GM12878 (cell line): ENCODE data around the gene PPP1R11. TPM values are rescaled to one million over a fixed set of nuclear protein-coding genes. Genes with fewer than 3 reads are reported as not detected.

Experiments
- ATAC-seq: fragments of 200-7000 bp; cut with Tn5 transposase; 3 replicates; pipeline ENCODE4 v1.9.1; 2020; ENCODE audit warnings: mild to moderate bottlenecking, moderate library complexity
- BruUV-seq: library from RNA; stranded (reverse); fragments of 400-500 nt; replicated peaks from 2 replicates; lab custom pipeline; 2021; lab: Mats Ljungman, UMichigan
- CTCF ChIA-PET: fragments of 300-600 bp; sonication (Branson Sonifier 250); formaldehyde crosslinking; extraction: SDS; loops from one replicate; lab custom pipeline; 2021; ENCODE audit warnings: inconsistent platforms; lab: Yijun Ruan, JAX
- POLR2A ChIA-PET: fragments of 350-600 bp; formaldehyde crosslinking; extraction: SDS; loops from one replicate; lab custom pipeline; 2021; ENCODE audit warnings: inconsistent platforms; lab: Charles Lee
- RAD21 ChIA-PET: fragments of 300-600 bp; sonication (Branson Sonifier 250); formaldehyde crosslinking; loops from one replicate; lab custom pipeline; 2023; ENCODE audit warnings: antibody characterized with exemption; ENCODE audit not compliant: unreplicated experiment; lab: Charles Lee
- SMC1A ChIA-PET: fragments of 300-600 bp; sonication (Branson Sonifier 250); formaldehyde crosslinking; loops from one replicate; lab custom pipeline; 2023; ENCODE audit not compliant: unreplicated experiment, uncharacterized antibody; lab: Charles Lee
- DNase-seq: peaks from one replicate; pipeline ENCODE4 v3.0.0-alpha.2; 2011; ENCODE audit warnings: low read depth, low spot score
- FAIRE-seq: peaks from 3 replicates; lab custom pipeline; 2011; peaks lifted over from hg19 to GRCh38; lab: Jason Lieb, UNC
- H2AFZ ChIP-seq: 2 replicates; pipeline ENCODE4 v1.6.0; 2011; ENCODE audit warnings: low read depth, low read length, control low read depth; ENCODE audit not compliant: control insufficient read depth
- H3K27ac ChIP-seq: 2 replicates; pipeline ENCODE4 v1.5.1; 2011; ENCODE audit warnings: control low read depth; ENCODE audit not compliant: control insufficient read depth, insufficient read depth
- H3K27me3 ChIP-seq, 2 experiments: replicated peaks in 1 of 2; 2 replicates each; pipeline versions ENCODE4 v1.6.0 to v1.6.1; 2011; ENCODE audit warnings: low read length in 1 of 2; ENCODE audit not compliant: control insufficient read depth in 2 of 2, insufficient read depth in 2 of 2
- H3K36me3 ChIP-seq, 2 experiments: 2 replicates each; pipeline ENCODE4 v1.5.1; 2011; ENCODE audit warnings: low read length in 1 of 2; ENCODE audit not compliant: control insufficient read depth in 2 of 2, insufficient read depth in 2 of 2
- H3K4me1 ChIP-seq: 2 replicates; pipeline ENCODE4 v1.6.1; 2011; ENCODE audit warnings: mild to moderate bottlenecking, low read length, moderate library complexity, mixed read lengths; ENCODE audit not compliant: control insufficient read depth, insufficient read depth
- H3K4me2 ChIP-seq: 2 replicates; pipeline ENCODE4 v1.6.0; 2011; ENCODE audit warnings: control low read depth; ENCODE audit not compliant: control insufficient read depth, insufficient read depth
- H3K4me3 ChIP-seq: fragments of 200-600 bp; sonication (generic); 2 replicates; pipeline ENCODE4 v1.5.1; 2016
- H3K79me2 ChIP-seq: 2 replicates; pipeline ENCODE4 v1.6.0; 2011; ENCODE audit warnings: low read length; ENCODE audit not compliant: control insufficient read depth, insufficient read depth
- H3K9ac ChIP-seq: 2 replicates; pipeline ENCODE4 v1.8.0; 2011; ENCODE audit warnings: low read length, control low read depth, mixed read lengths; ENCODE audit not compliant: control insufficient read depth, insufficient read depth
- H3K9me3 ChIP-seq: replicated peaks from 3 replicates; pipeline ENCODE4 v1.5.1; 2011; ENCODE audit warnings: mild to moderate bottlenecking, low read length; ENCODE audit not compliant: control insufficient read depth, insufficient read depth
- H4K20me1 ChIP-seq: 2 replicates; pipeline ENCODE4 v1.6.0; 2011; ENCODE audit not compliant: control insufficient read depth, insufficient read depth
- BCL11A ChIP-seq: IDR thresholded peaks from 2 replicates; pipeline ENCODE4 v1.6.1; 2011; ENCODE audit warnings: low read depth, low read length
- CUX1 ChIP-seq: IDR thresholded peaks from 2 replicates; pipeline ENCODE4 v1.6.1; 2012; ENCODE audit warnings: improper control_type of control experiment, low read depth, low read length; ENCODE audit not compliant: insufficient replicate concordance
- DPF2 ChIP-seq: fragments of 450-650 bp; IDR thresholded peaks from 2 replicates; pipeline ENCODE4 v1.6.1; 2017; ENCODE audit warnings: mild to moderate bottlenecking
- HDGF ChIP-seq: fragments of 450-650 bp; IDR thresholded peaks from 2 replicates; pipeline ENCODE4 v1.6.1; 2016; ENCODE audit warnings: antibody characterized with exemption
- IRF5 ChIP-seq: fragments of 450-650 bp; IDR thresholded peaks from 2 replicates; pipeline ENCODE4 v1.6.1; 2017; ENCODE audit warnings: borderline replicate concordance
- JUND ChIP-seq: IDR thresholded peaks from 2 replicates; pipeline ENCODE4 v1.6.1; 2012; ENCODE audit warnings: low read depth, mild to moderate bottlenecking, low read length, improper control_type of control experiment, moderate library complexity
- MTA3 ChIP-seq: IDR thresholded peaks from 2 replicates; pipeline ENCODE4 v1.6.1; 2012; ENCODE audit warnings: low read length, inconsistent platforms, borderline replicate concordance
- MXI1 ChIP-seq: fragments of 150-350 bp; IDR thresholded peaks from 2 replicates; pipeline ENCODE4 v1.6.1; 2011; ENCODE audit warnings: low read depth, mild to moderate bottlenecking, inconsistent platforms, low read length, improper control_type of control experiment
- NFXL1 ChIP-seq: fragments of 450-650 bp; IDR thresholded peaks from 2 replicates; pipeline ENCODE4 v1.6.1; 2017; ENCODE audit warnings: antibody characterized with exemption, mild to moderate bottlenecking, borderline replicate concordance
- NR2C1 ChIP-seq: fragments of 450-650 bp; IDR thresholded peaks from 2 replicates; pipeline ENCODE4 v1.6.1; 2017; ENCODE audit warnings: antibody characterized with exemption, mild to moderate bottlenecking, moderate library complexity
- POU2F2 ChIP-seq: IDR thresholded peaks from 3 replicates; pipeline ENCODE4 v1.6.1; 2011; ENCODE audit warnings: low read depth, mild to moderate bottlenecking, low read length, borderline replicate concordance
- SREBF1 ChIP-seq: IDR thresholded peaks from 2 replicates; pipeline ENCODE4 v1.6.1; 2012; ENCODE audit warnings: mild to moderate bottlenecking, low read length
- SUZ12 ChIP-seq: fragments of 200-600 bp; sonication (generic); IDR thresholded peaks from one replicate; pipeline ENCODE4 v1.6.1; 2018; ENCODE audit warnings: antibody characterized with exemption, mild to moderate bottlenecking; ENCODE audit not compliant: unreplicated experiment
- YBX1 ChIP-seq: fragments of 450-650 bp; IDR thresholded peaks from 2 replicates; pipeline ENCODE4 v1.6.1; 2016; ENCODE audit warnings: antibody characterized with exemption
- ZBTB33 ChIP-seq: fragments of 450-650 bp; IDR thresholded peaks from 2 replicates; pipeline ENCODE4 v1.6.1; 2017; ENCODE audit warnings: mild to moderate bottlenecking
- ZNF217 ChIP-seq: fragments of 450-650 bp; IDR thresholded peaks from 2 replicates; pipeline ENCODE4 v1.6.1; 2017; ENCODE audit warnings: antibody characterized with exemption, mild to moderate bottlenecking
- ZNF274 ChIP-seq: IDR thresholded peaks from one replicate; pipeline ENCODE4 v1.8.0; 2011; ENCODE audit not compliant: insufficient read length, insufficient read depth
- WGBS: methylation state at CpG from one replicate; pipeline ENCODE4 v1.1.6; 2016; ENCODE audit warnings: low lambda C conversion rate; ENCODE audit not compliant: insufficient replicate concordance, insufficient coverage; ENCODE audit errors: missing lambda C conversion rate; 5-methylcytosine and 5-hydroxymethylcytosine counted together
- in situ Hi-C: fragments of 300-500 bp; cut with MboI; formaldehyde crosslinking; loops from 9 replicates; pipeline ENCODE4 v1.14.3; 2018; ENCODE audit warnings: mixed read lengths
- intact Hi-C: fragments of 100-400 bp; cut with micrococcal nuclease; formaldehyde crosslinking; loops from one replicate; pipeline ENCODE4 v1.14.2; 2022; ENCODE audit not compliant: unreplicated experiment
- polyA plus RNA-seq, 11 experiments: library from polyadenylated mRNA; depleted of rRNA in 4 of 11; unstranded in 6 of 11; stranded (reverse) in 5 of 11; fragments of >200 nt; fragmentation: Nextera tagmentation in 4 of 11; fragmentation: Illumina TruSeq in 1 of 11; extraction: Ambion mirVana in 4 of 11; extraction: Trizol in 1 of 11; gene quantifications; 1 replicate in 1 of 11; 2 replicates in 10 of 11; pipeline versions ENCODE4 v1.2.1 to v1.2.3, GENCODE V29; 2011 to 2016; ENCODE audit warnings: inconsistent platforms in 2 of 11, missing spikeins in 2 of 11, low read depth in 1 of 11
- total RNA-seq, 4 experiments: library from RNA; depleted of rRNA in 3 of 4; stranded (reverse); fragments of >200 nt in 3 of 4; fragmentation: Illumina TruSeq in 1 of 4; extraction: Trizol in 1 of 4; gene quantifications; 2 replicates each; pipeline versions ENCODE4 v1.2.1 to v1.2.3, GENCODE V29; 2013 to 2021

Gene PPP1R11
- total and polyA plus RNA-seq, 10 of the 15 experiments (the other 5 are each of a cell fraction or from before 2014, with no cell fraction given): 12.6 to 56.1 (median 33.5) TPM

- in situ Hi-C loops: no loop called here
- Histone ChIP-seq H2AFZ (peak overlapping the region; percentile 96), H3K4me2 (peak overlapping the region; percentile 87), H3K27me3 (no peaks in the 10 kb centered on the region), H3K27ac (peak overlapping the region; percentile 84), H3K79me2 (peaks cover 30% of the 10 kb centered on the region), H3K9me3 (no peaks in the 10 kb centered on the region), H3K4me3 (peak overlapping the region; percentile 99), H4K20me1 (no peaks in the 10 kb centered on the region), H3K4me1 (peaks cover 5% of the 10 kb centered on the region; the same call in 1 of the 2 replicates), H3K9ac (peak overlapping the region; percentile 85), H3K36me3 (no peaks in the 10 kb centered on the region)
- FAIRE-seq: no peak
- BruUV-seq: TSS peak; percentile 88
- POLR2A ChIA-PET: interaction anchor here (0.6 to 2.4 kb wide), 12 partner anchors 9 to 153 kb away, joined by 3 to 8 read pairs (median 4); no protein-coding TSS in a partner anchor
- SMC1A ChIA-PET: interaction anchor here (0.7 to 2.3 kb wide), 9 partner anchors 15 to 212 kb away, joined by 3 to 11 read pairs (median 4); partner anchors contain the start of gene HLA-A
- peak; percentile 25 for ATAC-seq
- 2% methylated on average over 24 of the region's 24 CpGs for WGBS
- RAD21 ChIA-PET: interaction anchor here (0.7 to 1.9 kb wide), 5 partner anchors 15 to 69 kb away, joined by 3 to 8 read pairs (median 4); no protein-coding TSS in a partner anchor
- DNase-seq: no peak
- CTCF ChIA-PET: interaction anchor here (1.1 to 2.3 kb wide), 11 partner anchors 8 to 410 kb away, joined by 3 to 9 read pairs (median 5); no protein-coding TSS in a partner anchor
- intact Hi-C loops: no loop called here
- TF ChIP-seq JUND (no peak), MTA3 (0 out of 2 replicates have a peak, but pooled peaks have one; percentile 88), ZNF217 (no peak), IRF5 (no peak), NR2C1 (no peak), BCL11A (no peak), ZBTB33 (no peak), MXI1 (no peak), SUZ12 (no peak), SREBF1 (no peak), CUX1 (no peak), NFXL1 (no peak), DPF2 (no peak), YBX1 (no peak), POU2F2 (no peak), ZNF274 (no peak), HDGF (0 out of 2 replicates have a peak, but pooled peaks have one; percentile 41)
Measured at GRCh38 chr6:30060606-30061091, 6.3 kb upstream of the PPP1R11 start.
